GM12878 (cell line): Measurements from ENCODE around the gene DHRS9. TPM values are rescaled to one million over a fixed set of nuclear protein-coding genes. Genes with fewer than 3 reads are reported as not detected.

Source experiments
- ATAC-seq: fragments of 200-7000 bp; cut with Tn5 transposase; 3 replicates; pipeline ENCODE4 v1.9.1; 2020; ENCODE audit warnings: mild to moderate bottlenecking, moderate library complexity
- BruUV-seq: library from RNA; stranded (reverse); fragments of 400-500 nt; replicated peaks from 2 replicates; lab custom pipeline; 2021; lab: Mats Ljungman, UMichigan
- CTCF ChIA-PET: fragments of 300-600 bp; sonication (Branson Sonifier 250); formaldehyde crosslinking; extraction: SDS; loops from one replicate; lab custom pipeline; 2021; ENCODE audit warnings: inconsistent platforms; lab: Yijun Ruan, JAX
- POLR2A ChIA-PET: fragments of 350-600 bp; formaldehyde crosslinking; extraction: SDS; loops from one replicate; lab custom pipeline; 2021; ENCODE audit warnings: inconsistent platforms; lab: Charles Lee
- RAD21 ChIA-PET: fragments of 300-600 bp; sonication (Branson Sonifier 250); formaldehyde crosslinking; loops from one replicate; lab custom pipeline; 2023; ENCODE audit warnings: antibody characterized with exemption; ENCODE audit not compliant: unreplicated experiment; lab: Charles Lee
- SMC1A ChIA-PET: fragments of 300-600 bp; sonication (Branson Sonifier 250); formaldehyde crosslinking; loops from one replicate; lab custom pipeline; 2023; ENCODE audit not compliant: unreplicated experiment, uncharacterized antibody; lab: Charles Lee
- DNase-seq: peaks from one replicate; pipeline ENCODE4 v3.0.0-alpha.2; 2011; ENCODE audit warnings: low read depth, low spot score
- FAIRE-seq: peaks from 3 replicates; lab custom pipeline; 2011; peaks lifted over from hg19 to GRCh38; lab: Jason Lieb, UNC
- H2AFZ ChIP-seq: 2 replicates; pipeline ENCODE4 v1.6.0; 2011; ENCODE audit warnings: low read depth, low read length, control low read depth; ENCODE audit not compliant: control insufficient read depth
- H3K27ac ChIP-seq: 2 replicates; pipeline ENCODE4 v1.5.1; 2011; ENCODE audit warnings: control low read depth; ENCODE audit not compliant: control insufficient read depth, insufficient read depth
- H3K27me3 ChIP-seq, 2 experiments: replicated peaks in 1 of 2; 2 replicates each; pipeline versions ENCODE4 v1.6.0 to v1.6.1; 2011; ENCODE audit warnings: low read length in 1 of 2; ENCODE audit not compliant: control insufficient read depth in 2 of 2, insufficient read depth in 2 of 2
- H3K36me3 ChIP-seq, 2 experiments: 2 replicates each; pipeline ENCODE4 v1.5.1; 2011; ENCODE audit warnings: low read length in 1 of 2; ENCODE audit not compliant: control insufficient read depth in 2 of 2, insufficient read depth in 2 of 2
- H3K4me1 ChIP-seq: 2 replicates; pipeline ENCODE4 v1.6.1; 2011; ENCODE audit warnings: mild to moderate bottlenecking, low read length, moderate library complexity, mixed read lengths; ENCODE audit not compliant: control insufficient read depth, insufficient read depth
- H3K4me2 ChIP-seq: 2 replicates; pipeline ENCODE4 v1.6.0; 2011; ENCODE audit warnings: control low read depth; ENCODE audit not compliant: control insufficient read depth, insufficient read depth
- H3K4me3 ChIP-seq: fragments of 200-600 bp; sonication (generic); 2 replicates; pipeline ENCODE4 v1.5.1; 2016
- H3K79me2 ChIP-seq: 2 replicates; pipeline ENCODE4 v1.6.0; 2011; ENCODE audit warnings: low read length; ENCODE audit not compliant: control insufficient read depth, insufficient read depth
- H3K9ac ChIP-seq: 2 replicates; pipeline ENCODE4 v1.8.0; 2011; ENCODE audit warnings: low read length, control low read depth, mixed read lengths; ENCODE audit not compliant: control insufficient read depth, insufficient read depth
- H3K9me3 ChIP-seq: replicated peaks from 3 replicates; pipeline ENCODE4 v1.5.1; 2011; ENCODE audit warnings: mild to moderate bottlenecking, low read length; ENCODE audit not compliant: control insufficient read depth, insufficient read depth
- H4K20me1 ChIP-seq: 2 replicates; pipeline ENCODE4 v1.6.0; 2011; ENCODE audit not compliant: control insufficient read depth, insufficient read depth
- HDAC6 ChIP-seq: fragments of 200-600 bp; sonication (generic); IDR thresholded peaks from one replicate; pipeline ENCODE4 v1.8.0; 2017; ENCODE audit warnings: antibody characterized with exemption; ENCODE audit not compliant: unreplicated experiment
- PML ChIP-seq: IDR thresholded peaks from 2 replicates; pipeline ENCODE4 v1.6.1; 2012; ENCODE audit warnings: low read length, inconsistent platforms
- ZNF592 ChIP-seq: fragments of 450-650 bp; IDR thresholded peaks from 2 replicates; pipeline ENCODE4 v1.6.1; 2017; ENCODE audit warnings: mild to moderate bottlenecking, moderate library complexity
- WGBS: methylation state at CpG from one replicate; pipeline ENCODE4 v1.1.6; 2016; ENCODE audit warnings: low lambda C conversion rate; ENCODE audit not compliant: insufficient replicate concordance, insufficient coverage; ENCODE audit errors: missing lambda C conversion rate; 5-methylcytosine and 5-hydroxymethylcytosine counted together
- in situ Hi-C: fragments of 300-500 bp; cut with MboI; formaldehyde crosslinking; loops from 9 replicates; pipeline ENCODE4 v1.14.3; 2018; ENCODE audit warnings: mixed read lengths
- intact Hi-C: fragments of 100-400 bp; cut with micrococcal nuclease; formaldehyde crosslinking; loops from one replicate; pipeline ENCODE4 v1.14.2; 2022; ENCODE audit not compliant: unreplicated experiment
- polyA plus RNA-seq, 11 experiments: library from polyadenylated mRNA; depleted of rRNA in 4 of 11; unstranded in 6 of 11; stranded (reverse) in 5 of 11; fragments of >200 nt; fragmentation: Nextera tagmentation in 4 of 11; fragmentation: Illumina TruSeq in 1 of 11; extraction: Ambion mirVana in 4 of 11; extraction: Trizol in 1 of 11; gene quantifications; 1 replicate in 1 of 11; 2 replicates in 10 of 11; pipeline versions ENCODE4 v1.2.1 to v1.2.3, GENCODE V29; 2011 to 2016; ENCODE audit warnings: inconsistent platforms in 2 of 11, missing spikeins in 2 of 11, low read depth in 1 of 11
- total RNA-seq, 4 experiments: library from RNA; depleted of rRNA in 3 of 4; stranded (reverse); fragments of >200 nt in 3 of 4; fragmentation: Illumina TruSeq in 1 of 4; extraction: Trizol in 1 of 4; gene quantifications; 2 replicates each; pipeline versions ENCODE4 v1.2.1 to v1.2.3, GENCODE V29; 2013 to 2021

DHRS9 gene
- total and polyA plus RNA-seq, 10 of the 15 experiments (the other 5 are each of a cell fraction or from before 2014, with no cell fraction given), result 0.09 to 0.34 (median 0.13) TPM; not detected in 5

GRCh38 chr2:169046440-169047151 is 22.8 kb upstream of the DHRS9 start:
- Histone ChIP-seq H3K79me2 (no peaks in the 10 kb centered on the region), H3K9me3 (peaks cover 2% of the 10 kb centered on the region; the same call in 2 of the 3 replicates), H2AFZ (no peak overlapping the region), H3K9ac (no peak overlapping the region), H3K27ac (no peak overlapping the region), H3K36me3 (no peaks in the 10 kb centered on the region), H4K20me1 (no peaks in the 10 kb centered on the region), H3K27me3 (no peaks in the 10 kb centered on the region), H3K4me2 (no peak overlapping the region), H3K4me1 (no peaks in the 10 kb centered on the region), H3K4me3 (no peak overlapping the region)
- SMC1A ChIA-PET, result no interaction called here
- no peak for TF ChIP-seq ZNF592
- TF ChIP-seq PML, result no peak
- TF ChIP-seq HDAC6, result no peak
- POLR2A ChIA-PET, result no interaction called here
- RAD21 ChIA-PET, result no interaction called here
- no TSS peak for BruUV-seq
- in situ Hi-C loops, result no loop called here
- WGBS, result 21% methylated on average over 4 of the region's 4 CpGs
- DNase-seq (no peak), ATAC-seq (no peak), FAIRE-seq (no peak)
- CTCF ChIA-PET, result no interaction called here
- intact Hi-C loops, result no loop called here
